Activated CD4-positive, alpha-beta T cell treated with anti-CD3 and anti-CD28 coated beads, Interleukin-2, amount 50 U/mL, for 16 hours (primary cell): ENCODE measurements around the gene EPPIN.

Experiments used
- DNase-seq: peaks from one replicate; pipeline ENCODE4 v3.0.0-alpha.2; 2020

The EPPIN gene

DNA sequence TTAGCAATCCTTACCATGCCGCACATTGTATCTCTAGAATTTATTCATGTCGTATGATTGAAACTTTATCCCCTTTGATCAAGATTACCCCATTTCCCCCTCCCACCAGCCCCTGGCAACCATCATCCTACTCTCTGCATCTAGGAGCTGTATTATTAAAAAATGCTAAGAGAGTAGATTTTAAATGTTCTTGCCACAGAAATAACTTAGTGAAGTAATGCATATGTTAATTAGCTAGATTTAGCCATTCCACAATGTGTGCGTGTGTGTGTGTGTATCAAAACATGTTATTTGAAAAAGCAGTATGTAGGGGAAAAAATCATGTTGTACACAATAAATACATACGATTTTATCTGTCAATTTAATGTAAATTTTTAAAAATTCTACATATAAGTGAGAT, 19.9 kb downstream of the EPPIN start:
- DNase-seq = no peak

DNA sequence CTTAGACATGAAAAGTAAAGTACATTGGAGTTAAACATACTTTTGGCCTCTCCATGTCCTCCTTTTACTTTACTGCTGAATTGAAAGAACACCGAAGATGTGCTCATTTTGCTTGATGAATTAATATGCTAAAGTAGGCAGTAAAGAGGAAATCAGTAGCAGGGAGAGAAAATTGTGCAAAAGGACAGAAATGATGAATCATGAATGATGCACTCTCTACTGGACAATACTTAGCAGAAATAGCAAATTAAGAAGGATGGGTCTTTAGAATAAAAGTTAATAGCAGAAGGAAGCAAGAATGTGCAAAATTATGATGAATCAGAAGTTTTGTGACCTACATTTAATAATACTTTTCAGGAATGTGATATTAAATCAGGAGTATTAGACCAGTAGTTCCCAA, 23.4 kb downstream of the EPPIN start:
- no peak for DNase-seq

DNA sequence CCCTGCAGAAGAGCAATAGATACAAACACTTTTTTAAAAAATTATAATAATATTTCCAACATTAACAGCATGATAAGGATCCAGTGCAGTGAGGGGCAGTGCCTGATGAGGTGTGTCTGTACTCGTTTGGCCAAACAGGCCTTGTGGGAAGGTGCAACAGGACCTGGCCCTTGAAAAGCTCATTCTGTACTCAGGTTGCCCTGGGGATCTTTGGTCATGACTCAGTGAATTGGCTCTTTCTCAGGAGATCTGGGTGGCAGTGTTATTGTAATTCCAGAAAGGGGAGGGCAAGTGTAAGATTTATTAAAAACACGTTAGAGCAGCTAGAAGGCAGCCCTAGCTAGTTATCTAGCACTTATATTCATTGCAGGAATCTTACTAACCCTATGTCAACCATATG, 28.9 kb downstream of the EPPIN start:
- no peak for DNase-seq

DNA sequence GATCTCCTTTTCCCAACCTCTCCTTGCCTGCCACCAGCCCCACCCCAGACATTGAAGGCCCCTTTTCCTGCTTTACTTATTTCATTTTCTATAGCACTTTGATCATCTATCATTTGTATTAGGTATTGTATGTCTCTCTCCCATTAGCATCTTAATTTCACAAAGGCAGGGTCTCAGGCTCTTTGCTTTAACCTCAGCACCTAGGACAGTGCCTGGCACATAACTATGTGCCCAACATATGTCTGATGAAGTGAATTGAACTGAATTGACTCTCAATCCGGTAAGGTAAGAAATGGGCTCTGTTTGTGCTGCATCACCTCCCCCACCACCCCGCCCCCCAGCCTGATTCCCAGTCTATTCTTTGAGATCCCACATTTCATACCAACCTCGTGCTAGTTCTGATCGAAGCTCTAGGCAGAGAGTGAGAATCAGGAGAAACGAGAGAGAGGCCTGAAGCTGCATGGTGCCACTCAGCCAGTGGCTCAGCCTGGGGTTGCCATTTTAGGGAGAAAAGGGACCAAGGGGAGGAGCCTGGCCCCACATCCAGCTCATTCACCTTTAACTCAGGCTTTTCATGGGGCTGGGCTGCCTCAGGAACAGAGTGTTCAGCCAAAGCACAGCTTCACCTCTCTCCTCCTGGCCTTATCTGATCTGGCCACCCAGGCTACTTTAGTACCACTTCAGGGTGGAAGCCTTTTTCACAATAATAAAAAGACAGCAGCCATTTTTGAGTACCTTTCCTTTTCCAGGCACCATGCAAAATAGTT, 31.9 kb downstream of the EPPIN start, which contains the start of gene SPINT3:
TSS of gene SPINT3 (minus strand) at position 476 of the 767 bp plus-strand sequence. CDS start at position 462, 14 bp downstream.
- no peak for DNase-seq

DNA sequence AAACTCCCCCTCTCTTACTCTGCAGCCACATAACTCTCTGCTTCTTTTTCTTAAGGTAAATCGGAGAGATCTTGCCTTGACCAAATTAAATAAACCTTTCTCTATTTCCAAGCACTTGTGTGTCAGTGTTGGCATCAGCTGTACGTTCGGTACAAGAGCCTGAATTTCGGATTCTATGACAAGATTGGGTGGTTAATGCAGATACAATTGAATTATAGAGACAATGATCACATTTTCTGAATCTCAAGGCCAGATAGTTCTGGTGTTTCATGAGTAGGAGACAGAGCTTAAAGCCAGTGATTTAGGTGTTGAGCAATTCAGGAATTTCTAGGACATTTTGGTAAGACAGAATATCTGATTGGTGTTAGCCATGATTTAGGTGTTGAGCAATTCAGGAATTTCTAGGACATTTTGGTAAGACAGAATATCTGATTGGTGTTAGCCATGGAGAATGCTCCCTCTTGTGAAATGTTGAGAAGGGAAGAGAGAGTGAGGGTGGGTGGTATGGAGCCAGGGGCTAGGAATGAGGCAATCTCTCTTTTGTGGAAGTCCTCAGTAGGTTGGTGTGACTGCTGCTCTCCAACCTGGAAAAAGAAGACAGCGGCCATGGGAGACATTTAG, 36.8 kb downstream of the EPPIN start:
- DNase-seq = no peak

DNA sequence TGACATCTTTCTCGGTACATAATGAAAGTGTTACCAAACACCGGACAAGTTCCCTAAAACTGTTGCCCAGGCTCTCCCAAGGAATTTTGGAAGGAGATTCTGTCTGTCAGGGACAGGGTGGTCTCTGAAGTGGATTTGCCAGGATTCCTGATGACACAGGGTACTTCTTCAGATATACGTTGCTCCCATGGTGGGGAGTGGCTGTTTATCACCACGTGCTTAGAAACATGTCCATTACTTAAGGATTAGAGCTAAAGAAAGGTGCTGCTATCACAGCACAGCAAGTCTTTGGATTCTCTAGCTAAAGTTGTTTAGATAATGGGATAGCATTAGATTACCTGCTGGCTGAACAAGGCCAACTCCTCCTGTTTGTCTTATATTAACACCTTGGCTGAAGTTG, 38.1 kb downstream of the EPPIN start:
- no peak for DNase-seq

DNA sequence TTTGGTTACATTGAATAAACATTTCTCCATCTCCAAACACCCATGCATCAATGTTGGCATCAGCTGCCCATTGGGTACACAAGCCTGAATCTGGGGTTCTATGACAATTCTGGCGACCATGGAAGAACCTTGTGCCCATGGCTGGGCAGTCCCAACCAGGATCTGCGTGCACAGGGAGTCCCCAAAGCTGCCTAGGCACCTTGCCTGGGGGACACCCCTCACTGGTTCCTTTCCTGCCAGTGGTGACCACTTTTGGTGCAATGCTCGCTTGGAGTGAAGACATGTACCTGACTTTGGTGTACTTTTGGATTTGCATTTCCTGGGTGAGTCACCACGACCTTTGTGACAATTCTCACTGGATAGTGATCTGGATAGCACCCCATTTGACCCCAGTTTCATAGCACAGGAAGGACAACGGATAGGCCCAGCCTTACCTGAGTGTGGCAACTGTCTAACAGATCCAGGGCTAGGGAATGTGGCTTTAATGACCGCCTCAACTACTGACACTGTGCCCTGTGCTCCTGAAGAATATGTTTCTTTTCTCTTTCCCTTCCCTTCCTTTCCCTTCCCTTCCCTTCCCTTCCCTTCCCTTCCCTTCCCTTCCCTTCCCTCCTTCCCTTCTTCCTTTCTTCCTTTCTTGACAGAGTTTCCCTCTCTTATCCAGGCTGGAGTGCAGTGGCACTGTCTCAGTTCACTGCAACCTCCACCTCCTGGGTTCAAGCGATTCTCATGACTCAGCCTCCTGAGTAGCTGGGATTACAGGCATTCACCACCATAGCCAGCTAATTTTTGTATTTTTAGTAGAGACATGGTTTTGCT, 38.9 kb downstream of the EPPIN start:
- no peak for DNase-seq

DNA sequence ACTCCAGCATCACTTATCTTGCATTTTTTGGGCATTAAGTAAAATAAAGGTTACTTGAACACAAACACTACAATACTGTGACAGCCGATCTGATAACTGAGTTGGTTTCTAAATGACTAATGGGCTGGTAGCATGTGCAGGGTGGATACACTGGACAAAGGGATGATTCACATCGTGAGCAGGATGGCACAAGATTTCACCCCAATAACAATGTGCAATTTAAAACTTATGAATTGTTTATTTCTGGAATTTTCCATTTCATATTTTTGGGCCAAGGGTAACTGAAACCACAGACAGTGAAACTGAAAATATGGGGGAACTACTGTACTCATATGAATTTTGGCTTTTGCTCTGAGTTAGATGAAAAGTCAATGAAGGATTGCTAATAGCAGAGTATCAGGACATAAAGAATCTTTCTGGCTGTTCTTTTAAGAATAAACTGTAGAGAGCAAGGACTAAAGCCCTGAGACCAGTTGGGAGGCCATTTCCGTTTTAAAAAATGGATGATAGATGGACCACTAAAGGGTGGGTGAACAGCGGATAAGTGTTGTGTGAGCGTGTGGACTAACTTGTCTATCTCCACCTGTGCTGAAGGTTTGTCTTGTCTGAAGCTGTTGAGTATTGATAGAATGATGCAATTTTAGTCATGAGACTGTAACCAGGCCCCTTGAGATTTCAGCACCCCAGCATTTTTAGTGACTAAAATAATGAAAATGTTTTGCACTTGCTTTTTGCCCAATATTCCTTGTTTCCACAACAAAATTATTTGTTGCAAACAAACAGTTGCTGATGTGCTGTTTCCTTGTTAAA, 40.0 kb downstream of the EPPIN start:
- DNase-seq = peak; percentile 58

DNA sequence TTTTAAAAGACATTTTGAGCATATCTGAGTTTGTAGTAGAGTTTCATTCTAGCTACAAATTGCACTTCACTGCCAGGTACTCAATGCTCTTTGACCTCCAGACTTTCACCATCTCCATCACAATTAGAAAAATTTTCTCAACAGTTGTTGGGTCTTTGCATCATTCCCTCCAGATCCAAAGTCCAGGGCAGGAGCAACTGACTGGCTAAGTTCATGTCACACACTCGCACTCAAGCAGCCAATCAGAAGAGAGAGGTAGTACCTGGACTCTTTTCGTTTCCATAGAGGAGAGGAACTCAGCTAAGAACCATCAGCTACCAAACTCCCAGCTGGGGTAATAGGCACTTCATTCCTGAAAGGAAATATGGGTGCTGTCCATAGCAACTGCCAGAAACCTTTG, 40.8 kb downstream of the EPPIN start:
- no peak for DNase-seq

DNA sequence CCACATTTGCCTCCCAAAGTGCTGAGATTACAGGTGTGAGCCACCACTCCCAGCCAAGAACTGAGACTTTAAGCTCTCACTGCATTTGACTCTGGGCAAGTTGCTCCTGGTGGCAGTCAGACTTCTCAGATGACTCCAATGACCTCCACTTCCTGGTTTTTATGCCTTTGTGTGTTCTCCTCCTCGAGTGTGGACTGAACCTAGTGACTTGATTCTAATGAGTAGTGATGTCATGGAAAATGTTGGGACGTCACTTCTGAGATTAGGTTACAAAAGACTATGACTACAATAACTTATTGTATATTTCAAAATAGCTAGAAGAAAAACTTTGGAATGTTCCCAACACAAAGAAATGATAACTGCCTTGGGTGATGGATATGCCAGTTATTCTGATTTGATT, 43.8 kb downstream of the EPPIN start:
- DNase-seq = no peak

DNA sequence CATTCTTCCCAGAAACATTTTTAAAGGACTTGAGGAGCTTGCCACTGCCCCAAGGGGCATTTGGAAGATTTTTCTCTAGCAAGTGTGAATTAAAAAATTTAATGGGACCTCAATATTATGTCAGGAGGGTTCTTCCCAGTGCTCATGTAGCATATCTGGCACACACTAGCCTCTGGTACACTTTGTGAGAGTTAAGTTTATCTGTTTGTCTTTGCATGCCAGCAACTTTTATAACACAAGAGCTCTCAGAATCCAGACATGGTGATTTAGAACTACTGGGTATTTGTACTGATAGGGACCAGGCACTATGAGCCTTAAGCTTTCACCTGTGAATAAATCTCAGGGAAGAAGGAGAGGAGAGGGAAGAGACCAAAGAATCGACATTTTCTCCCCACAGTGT, 44.6 kb downstream of the EPPIN start:
- no peak for DNase-seq

DNA sequence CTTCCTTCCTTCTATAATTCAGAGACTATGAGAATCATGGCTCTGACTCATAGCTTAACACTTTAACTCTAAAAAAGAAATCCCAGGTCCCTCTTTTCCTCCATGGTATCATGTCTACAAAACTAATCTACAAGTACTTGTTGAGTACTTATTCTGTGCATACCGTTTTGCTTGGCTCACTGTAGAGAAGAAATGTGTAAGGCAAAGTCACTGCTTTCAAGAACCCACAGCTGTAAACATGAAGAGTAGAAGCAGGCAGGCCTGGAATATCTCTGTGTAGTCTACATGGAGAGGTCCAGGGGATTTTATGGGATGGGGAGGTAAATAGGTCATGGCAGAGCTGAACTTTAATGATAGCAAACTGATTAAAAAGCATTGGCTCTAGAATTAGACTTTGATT, 45.6 kb downstream of the EPPIN start:
- no peak for DNase-seq

DNA sequence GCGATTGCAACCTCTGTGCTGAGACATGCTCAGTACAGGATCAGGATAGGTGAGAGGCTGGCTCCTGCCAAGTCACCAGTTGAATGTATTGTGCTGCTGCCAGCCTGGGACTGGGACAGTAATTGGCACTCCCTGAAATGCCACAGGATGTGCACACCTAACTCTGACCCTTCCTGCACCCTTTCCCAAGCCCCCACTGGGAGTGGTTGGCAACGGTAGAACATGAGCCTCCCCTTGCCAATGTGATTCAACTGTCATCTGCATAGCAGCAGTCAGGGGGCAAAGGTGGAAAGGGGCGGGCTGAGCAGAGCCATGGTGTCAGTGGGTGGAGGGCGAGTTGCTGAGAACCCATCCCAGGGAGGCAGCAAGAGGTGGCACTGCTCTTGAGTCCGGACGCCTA, 47.2 kb downstream of the EPPIN start:
- DNase-seq = no peak

DNA sequence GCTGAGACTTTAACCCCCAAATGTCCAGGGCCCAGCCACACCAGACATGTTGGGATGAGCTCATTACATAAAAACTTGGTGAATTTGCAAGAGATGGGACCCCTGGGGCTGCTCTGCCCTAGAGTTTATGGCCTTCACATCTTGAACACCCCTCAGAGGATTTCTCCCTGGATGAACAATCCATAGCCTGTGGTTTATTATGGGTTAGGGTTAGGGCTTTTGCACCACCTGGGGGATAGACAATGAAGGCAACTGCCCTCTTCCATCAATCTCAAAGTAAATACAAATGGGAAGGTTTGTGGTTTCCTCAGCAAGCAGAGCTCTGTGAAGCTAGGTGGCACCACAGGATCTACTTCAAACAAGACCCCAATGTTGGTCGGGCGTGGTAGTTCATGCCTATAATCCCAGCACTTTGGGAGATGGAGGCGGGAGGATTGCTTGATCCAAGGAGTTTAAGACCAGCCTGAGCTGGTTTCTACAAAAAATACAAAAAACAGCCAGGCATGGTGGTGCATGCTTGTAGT, 49.2 kb downstream of the EPPIN start:
- no peak for DNase-seq

DNA sequence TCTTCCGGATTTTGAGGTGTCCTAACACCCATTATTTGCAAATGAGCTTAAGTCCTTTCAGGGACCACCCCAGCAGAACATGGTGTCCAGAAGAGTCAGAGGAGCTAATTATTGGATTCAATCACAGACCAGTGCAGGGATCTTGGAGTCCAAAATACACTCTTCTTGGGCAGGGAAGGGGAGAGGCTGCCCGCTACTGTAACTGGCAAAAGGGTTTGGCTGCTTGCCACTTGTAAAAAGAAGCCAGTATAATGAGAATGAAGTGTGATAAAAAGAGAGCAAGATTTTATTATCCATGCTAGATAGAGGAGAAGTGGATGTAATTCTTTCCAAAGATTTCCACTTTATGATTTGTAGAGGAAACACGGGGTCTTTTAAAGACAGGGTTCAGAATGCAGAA, 51.0 kb downstream of the EPPIN start:
- no peak for DNase-seq

DNA sequence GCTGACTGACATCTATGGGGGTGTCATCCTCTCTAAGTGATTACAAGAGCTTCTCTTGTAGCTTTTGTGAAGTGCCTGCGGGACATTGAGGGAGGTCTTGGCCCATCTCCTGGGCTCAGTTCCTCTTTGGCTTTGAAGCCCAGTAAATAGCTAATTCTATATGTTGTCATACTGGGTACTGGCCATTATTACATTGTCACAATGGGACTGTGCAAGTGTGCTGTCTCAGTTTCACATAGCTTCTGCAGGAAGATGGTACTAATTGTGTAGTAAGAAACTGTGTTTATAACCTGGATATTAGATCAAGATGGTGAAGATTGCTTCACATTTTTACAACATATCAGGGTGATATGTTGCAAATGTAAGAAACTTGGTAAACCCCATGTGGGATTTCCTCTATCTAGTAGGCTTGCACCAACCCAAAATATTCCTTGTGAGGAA, 51.7 kb downstream of the EPPIN start:
- no peak for DNase-seq
